Left renal pelvis (tissue), 4 donors: ENCODE measurements around the gene TBL1XR1. TPM values are rescaled to one million over a fixed set of nuclear protein-coding genes. Genes with fewer than 3 reads are reported as not detected.
"Not testable (repeated sequence)": the region's sequence is repeated elsewhere in the genome, so short reads cannot be mapped to it uniquely, and the experiment has no call there.

ENCODE experiments used
- DNase-seq, 4 donors: peaks; one replicate each; pipeline ENCODE4 v3.0.0-alpha.2; 2013; ENCODE audit warnings: low read depth in 4 of 4, low spot score in 3 of 4
- polyA plus RNA-seq, 4 donors: library from polyadenylated mRNA; unstranded; fragments of 120-200 nt; gene quantifications; one replicate each; pipeline ENCODE4 v1.2.1, GENCODE V29; 2013; ENCODE audit not compliant: insufficient read length in 4 of 4

The TBL1XR1 gene
- polyA plus RNA-seq, 4 donors: 100 to 160 (median 147) TPM

DNA sequence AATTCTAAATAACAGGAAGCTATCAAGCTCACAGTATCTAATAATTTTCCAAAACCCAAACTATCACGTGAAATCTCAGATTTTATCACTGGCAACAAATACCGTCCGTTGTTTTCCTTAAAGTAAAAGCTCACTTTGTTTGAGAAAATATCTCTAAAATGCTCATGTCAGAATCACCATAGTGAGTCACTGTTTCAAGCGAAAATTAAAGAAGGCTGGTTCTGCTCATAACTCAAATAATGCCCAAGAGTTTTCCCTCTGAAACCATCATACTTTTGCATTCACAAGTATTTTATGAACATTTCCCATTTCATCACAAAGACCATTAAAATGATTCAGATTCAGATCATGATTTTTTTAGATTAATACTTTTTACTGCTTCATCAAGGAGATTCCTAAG, 50.6 kb downstream of the TBL1XR1 start:
- no peak for DNase-seq

DNA sequence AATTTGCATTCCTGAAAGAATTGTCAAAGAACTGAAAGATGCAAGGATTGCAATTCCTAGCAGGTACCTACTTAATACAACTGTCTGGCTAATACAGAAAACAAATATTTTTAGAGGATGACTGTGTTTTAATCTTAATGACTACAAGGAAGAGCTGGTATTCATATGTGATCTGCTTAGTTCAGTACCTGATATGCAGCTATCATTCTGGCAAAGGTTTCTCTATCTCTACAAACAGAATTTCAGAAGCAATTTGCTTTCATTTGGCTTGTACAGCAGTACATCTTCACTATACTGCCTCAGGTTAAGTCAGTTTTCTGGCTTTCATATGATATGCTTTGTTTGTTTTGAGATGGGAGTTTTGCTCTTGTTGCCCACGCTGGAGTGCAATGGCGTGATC, 51.3 kb downstream of the TBL1XR1 start:
- no peak for DNase-seq

DNA sequence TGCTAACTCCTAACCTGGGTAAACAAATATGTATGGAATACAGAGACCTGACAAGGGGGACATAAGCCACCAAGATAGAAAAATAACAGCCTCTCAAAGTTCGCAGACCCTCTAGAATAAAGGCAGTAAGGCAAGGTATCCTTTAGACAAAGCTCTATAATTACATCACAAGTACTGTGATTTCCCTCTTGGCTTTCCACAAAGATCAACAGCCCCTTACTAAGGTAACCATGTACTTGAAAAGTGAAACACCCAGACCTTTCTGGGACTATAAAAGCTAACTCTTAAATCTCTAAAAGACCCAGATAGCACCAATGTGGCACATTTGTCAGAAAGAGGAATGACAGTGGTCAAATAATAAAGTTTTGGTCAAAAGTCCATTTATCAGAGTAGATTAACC, 51.9 kb downstream of the TBL1XR1 start:
- no peak for DNase-seq

DNA sequence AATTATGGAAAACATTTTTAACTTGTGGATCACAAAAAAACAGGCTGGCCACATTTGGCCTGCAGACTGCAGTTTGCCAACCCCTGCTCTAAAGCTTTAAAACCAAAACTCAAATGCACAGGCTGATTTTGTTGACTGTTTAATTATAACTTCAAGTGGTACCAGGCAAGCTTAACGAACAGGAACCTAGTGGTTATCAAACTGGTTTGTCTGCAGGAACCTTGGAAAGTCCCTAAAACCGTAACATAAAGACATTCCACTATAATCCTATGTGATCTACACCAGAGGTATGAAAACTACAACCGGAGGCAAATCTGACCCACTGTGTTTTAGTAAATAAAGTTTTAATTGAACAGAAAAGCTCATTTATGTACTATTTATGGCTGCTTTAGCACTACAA, 52.4 kb downstream of the TBL1XR1 start:
- DNase-seq: no peak

DNA sequence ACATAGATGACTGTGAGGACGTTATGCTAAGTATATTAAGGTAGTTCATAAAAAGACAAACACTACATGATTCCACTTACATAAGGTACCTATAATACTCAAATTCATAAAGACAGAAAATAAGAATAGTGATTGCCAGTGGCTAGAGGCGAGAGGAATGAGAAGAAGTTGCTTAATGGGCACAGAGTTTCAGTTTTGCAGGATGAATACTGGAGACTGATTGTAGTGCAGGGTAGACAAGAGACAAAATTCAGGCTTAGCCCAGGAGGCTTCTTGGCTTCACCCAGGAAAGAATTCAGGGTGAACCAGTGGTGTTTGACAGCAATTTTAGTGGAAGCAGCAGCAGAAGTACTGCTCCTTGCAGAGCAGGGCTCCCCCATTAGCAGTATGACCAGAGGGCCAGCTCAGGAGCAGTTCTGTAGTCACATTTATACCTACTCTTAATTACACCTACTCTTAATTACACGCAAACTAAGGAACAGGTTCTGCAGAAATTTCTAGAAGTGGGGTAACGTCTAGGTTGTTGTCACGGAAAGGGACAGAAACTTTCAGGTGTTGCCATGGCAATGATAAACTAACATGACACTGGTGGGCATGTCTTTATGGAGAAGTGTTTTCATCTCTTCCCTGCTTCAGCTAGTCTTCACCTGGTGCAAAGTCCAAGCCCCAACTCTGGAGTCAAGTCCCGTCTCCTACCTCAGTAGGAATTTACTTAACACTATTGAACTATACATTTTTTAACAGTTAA, 55.2 kb downstream of the TBL1XR1 start:
- DNase-seq: no peak

DNA sequence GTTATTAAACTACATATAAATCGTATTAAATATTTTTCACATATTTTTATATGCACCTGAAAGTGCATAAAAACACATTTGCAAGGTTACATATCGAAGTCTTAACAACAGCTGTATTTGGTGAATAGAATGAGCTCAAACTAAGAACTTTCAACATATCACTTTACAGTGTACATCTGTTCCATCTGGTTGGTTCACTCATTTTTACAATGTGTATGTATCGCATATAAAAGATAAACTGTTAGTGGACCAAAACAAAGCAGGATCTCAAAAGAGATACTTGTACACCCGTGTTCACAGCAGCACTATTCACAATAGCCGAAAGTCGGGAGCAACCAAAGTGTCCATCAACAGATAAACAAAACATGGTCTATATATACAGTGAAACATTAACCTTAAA, 55.8 kb downstream of the TBL1XR1 start:
- DNase-seq: no peak

DNA sequence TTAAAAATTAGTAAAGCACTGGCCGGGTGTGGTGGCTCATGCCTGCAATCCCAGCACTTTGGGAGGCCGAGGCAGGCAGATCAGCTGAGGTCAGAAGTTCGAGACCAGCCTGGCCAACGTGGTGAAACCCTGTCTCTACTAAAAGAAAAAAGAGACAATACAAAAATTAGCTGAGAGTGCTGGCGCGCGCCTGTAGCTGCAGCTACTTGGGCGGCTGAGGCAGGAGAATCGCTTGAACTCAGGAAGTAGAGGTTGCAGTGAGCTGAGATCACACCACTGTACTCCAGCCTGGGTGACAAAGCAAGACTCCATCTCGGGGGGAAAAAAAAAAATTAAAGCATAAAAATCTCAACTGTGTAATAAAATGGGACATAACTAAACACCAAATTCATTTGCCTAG, 58.1 kb downstream of the TBL1XR1 start:
- not testable (repeated sequence) for DNase-seq

DNA sequence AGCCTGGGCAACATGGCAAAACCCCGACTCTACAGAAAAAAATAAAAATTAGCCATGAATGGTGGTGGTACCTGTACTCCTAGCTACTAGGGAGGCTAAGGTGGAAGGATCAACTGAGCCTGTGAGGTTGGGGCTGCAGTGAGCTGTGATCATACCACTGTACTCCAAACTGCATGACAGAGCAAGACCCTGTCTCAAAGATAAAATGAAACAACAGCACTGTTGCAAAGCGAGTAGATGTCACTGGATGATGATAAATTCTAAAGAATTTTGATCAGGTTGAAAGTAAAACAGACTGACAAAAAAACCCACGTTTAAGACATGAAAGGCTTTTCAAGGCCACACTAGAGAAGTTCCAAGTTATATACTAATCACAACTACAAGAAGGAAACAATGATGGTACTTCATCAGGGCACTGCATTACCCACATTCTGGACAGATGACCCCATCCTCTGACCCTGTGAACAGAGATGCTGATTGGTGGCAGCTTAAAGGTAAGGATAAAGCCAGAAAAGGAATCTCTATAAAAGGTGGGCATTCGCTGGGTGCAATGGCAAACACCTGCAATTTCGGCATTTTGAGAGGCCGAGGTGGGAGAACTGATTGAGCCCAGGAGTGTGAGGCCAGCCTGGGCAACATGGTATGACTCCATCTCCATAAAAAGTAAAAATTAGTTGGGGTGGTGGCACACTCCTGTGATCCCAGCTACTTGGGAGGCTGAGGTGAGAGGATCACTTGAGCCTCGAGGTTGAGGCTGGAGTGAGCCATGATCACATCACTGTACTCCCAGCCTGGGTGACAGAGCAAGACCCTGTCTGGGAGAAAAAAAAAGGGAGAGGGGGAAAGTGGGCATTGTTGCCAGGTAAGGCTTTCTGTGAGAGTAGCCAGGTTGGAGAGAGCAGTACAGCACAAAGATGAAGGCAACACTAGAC, 59.2 kb downstream of the TBL1XR1 start:
- no peak for DNase-seq

DNA sequence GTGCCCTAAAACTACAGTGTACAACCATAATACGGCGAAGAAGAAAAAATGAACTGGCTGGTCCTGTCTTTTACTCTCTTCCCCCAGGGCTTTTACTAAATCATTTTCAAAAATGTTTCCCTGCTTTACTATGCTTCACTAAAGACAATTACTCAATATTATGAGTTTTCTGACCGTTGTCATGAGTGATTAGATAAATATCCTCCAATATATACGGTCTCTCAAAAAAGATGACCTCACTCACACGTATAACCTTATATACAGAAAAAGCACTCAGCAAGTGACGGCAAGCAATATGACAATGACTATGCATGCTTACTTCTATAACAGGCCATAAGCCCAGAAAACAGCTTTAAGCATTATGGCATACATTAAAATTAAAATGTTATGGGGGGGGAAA, 60.5 kb downstream of the TBL1XR1 start:
- no peak for DNase-seq

DNA sequence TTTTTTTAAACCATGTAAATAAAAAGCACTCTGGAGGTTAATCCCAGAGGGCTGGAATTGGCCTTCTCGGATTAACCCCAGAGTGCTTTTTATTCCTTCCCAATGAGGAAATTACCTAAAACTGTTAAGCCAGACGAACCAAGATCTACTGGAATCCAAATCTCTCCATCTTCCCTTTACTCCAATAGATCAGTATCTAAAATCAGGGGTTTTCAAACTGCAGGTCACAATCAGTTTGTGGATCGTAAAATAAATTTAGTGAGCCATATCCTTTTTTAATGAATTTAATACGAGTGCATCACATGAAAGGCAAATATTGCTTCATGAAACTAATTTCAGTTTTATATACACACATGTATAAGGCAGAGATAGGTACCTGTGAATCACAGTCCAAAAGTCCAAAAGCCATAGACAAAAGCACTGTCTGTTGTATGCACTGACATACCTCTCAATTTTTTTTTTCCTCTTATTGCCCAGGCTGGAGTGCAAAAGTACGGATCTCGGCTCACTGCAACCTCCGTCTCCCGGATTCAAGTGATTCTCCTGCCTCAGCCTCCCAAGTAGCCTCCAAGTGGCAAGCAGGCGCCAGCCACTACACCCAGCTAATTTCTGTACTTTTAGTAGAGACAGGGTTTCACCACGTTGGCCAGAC, 61.3 kb downstream of the TBL1XR1 start:
- no peak for DNase-seq

DNA sequence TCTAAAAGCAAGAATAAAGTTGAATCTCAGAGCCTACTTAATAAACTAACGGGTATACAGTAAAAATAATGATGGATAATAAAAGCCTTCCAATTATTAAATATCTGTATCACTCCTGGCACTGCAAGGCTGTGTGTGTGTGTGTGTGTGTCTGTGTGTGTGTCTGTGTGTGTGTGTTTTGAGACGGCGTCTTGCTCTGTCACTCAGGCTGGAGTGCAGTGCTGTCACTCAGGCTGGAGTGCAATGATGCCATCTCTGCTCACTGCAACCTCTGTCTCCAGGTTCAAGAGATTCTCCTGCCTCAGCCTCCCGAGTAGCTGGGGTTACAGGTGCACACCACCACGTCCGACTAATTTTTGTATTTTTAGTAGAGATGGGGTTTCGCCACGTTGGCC, 62.5 kb downstream of the TBL1XR1 start:
- DNase-seq: no peak

DNA sequence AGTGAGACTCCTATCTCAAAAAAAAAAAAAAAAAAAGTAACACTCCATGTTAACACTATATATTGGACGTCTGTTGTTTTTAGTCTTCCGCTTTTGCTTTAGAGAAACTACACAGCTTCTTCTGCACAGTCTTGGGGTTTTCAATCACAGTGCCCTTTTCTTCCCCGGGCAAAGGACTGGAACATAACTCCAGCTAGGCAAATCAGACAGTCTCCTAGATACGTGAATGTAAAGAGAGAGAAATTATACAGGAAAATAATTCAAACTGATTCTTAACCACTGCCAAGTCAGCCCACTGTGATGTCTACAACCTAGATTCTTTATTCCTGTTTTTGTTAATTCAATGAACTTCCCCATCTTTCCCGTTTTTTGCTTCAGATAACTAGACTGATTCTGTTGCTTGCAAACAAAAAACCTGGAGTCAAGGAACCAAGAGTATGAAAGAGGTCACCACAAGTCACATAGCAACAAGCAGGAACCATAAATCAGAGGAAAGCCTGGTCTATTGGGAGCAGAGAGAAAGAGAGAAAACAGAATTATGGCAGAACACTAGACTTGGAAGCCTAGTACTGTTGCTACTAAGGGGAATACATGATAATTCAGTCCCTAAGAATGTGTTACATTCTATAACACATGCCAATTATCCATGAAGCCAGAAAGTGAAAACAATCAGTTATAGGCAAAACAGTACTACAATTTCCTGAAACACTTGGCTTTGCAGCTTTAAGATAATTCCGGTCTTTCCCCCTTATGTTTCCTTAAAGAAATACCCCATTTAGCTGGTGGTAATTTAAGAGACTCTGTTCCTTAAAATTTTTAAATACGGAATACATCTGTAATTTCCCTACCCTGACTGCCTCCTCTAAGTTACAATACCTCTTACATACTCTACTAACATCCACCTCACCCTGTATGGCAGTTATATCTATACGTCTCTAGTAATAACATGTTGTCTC, 63.1 kb downstream of the TBL1XR1 start:
- no peak for DNase-seq

DNA sequence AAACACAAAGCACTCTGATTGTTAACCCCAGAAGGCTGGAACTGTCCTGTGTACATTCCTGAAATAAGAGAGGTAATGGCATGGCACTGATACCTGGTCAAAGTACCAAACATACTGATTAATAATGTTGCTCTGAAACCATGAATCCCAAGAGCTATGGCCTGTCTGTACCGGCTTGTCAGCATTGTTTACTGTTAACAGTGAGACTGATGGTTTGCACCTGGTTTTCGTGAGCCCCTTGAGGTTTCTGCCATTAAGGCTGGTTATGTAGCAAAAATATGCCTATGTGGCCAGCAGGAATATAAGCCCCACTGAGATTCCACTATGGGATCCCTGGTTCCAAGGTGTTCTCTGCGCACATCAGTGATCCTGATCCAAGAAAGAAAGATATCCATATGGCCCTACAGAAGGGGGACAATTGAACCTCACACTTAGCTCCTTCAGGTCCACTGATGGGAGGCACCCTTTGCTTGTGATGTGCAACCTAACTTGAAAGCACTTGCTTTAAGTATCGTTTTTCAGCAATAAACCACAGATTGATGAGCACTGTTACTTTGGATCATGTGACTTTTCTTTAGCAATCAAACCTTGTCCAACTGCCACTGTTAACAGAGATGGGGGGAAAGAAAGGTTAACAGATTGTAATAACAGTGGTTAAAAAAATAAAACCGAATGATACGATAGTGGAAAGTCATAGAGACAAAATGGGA, 65.2 kb downstream of the TBL1XR1 start:
- DNase-seq: no peak

DNA sequence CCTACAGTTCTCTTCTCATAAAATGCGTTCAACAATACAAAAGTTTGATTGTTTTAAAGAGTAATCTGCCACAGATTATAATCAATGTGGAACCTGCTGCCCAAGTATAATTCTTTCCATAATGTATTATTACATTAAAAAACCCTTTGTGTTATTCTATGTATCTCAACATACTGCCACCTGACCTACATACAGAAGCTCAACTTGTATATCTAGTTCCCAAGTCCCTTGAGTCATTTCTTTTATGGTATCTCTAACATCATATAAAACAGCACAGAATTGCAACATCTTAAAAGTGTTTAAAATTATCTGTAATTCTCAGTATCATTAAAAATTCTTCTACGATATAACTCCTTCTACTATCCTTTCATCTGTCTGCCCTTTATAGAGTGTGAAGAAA, 70.3 kb downstream of the TBL1XR1 start:
- no peak for DNase-seq

DNA sequence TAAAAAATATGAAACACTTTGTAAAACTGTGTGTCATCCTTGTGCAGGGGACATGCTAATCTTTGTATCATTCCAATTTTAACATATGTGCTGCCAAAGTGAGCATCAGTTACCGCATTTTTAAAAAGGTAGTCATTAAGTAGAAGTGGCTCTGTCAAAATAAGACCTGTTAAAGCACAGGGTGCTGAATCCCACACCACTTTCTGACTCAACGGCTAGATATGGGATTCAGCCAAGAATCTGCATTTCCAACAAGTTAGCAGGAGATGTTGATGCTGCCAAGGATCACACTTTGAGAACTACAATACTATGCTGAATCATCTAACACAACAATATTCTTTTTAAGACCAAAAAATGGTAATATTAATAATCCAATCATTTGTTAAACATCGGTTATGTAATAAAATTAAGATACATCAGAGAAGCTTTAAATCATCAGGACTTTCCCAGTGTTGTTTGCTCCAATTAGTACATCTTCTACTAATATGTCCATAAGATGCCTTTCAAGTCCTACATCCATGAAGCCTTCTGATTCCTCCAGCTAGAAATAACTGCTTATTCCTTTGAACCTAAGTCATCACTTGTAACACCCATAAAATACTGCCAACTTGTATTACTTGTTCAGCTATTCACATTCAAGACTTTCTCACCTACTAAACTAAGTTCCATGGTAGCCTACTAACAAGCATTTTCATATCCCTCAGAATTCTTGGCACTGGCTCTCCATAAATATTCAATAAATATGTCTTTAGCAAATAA, 71.1 kb downstream of the TBL1XR1 start:
- DNase-seq: no peak

DNA sequence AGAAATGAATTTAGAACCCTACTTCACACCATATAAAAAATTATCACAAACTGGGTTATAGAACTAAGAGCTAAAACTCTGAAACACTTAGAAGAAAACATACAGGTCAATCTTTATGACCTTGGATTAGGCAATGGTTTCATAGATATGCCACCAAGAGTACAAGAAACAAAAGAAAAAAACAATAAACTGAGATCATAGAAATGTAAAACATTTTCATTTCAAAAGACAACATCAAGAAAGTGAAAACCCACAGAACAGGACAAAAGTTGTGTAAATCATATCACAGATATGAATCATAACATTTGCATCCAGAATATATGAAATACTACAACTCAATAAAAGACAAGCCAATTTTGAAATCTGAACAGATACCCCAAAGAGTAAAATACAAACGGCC, 72.4 kb downstream of the TBL1XR1 start:
- DNase-seq: no peak

DNA sequence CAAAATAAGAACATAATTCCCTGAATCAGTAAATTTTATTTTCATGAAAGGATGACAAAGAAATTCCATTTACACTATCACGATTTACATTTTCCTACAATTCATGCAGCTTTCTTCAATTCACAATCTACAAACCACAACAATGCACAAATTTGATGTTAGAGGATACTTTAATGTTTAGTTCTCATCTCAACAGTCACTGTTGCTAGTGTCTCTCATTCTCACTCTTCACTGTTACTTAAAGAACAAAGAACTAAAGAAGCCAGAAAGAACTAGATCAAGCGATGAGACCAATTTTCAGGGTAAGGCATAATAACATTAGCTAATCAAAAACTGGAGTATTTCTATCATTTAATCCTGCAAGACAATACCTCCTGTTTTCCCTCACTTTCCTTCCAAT, 73.5 kb downstream of the TBL1XR1 start:
- no peak for DNase-seq

DNA sequence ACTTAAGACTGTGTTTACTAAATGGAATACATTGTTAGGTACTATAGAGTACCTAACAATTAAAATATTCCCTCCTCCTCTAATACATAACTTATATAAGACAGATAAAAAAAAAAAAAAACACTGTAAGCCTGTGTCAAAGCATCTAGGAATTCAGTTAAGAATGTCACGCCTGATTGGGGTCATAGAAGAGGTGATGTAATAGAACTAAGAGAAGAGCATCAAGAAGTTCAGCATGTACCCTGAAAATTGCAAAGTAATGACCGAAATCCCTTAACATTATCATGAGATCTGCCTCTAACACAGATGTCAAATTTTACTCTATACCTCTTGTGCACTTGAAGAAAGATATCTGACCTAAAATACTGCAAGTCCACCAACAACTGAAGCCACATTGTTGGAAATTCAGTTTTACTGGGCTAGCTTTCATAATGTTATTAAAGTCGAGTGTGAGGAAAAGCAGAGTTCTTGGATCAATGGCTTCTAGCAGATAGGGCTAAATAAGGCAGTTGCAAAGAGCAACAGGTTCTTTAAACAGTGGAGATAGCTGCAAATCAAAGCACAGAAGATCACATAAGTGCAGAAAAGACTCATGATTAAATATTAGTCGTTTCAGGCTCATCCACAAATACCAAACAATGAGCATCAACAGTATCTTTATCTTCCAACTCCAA, 75.0 kb downstream of the TBL1XR1 start:
- DNase-seq: no peak
